SK-N-SH (cell line): ENCODE data around the gene ZMYM5. TPM values are rescaled to one million over a fixed set of nuclear protein-coding genes. Genes with fewer than 3 reads are reported as not detected.
"Not testable (repeated sequence)": the region's sequence is repeated elsewhere in the genome, so short reads cannot be mapped to it uniquely, and the experiment has no call there.

ENCODE experiments used
- CTCF ChIA-PET: fragments of 300-600, 350-600 bp; formaldehyde crosslinking; extraction: SDS; loops from one replicate; lab custom pipeline; 2021; lab: Yijun Ruan, JAX
- POLR2A ChIA-PET: fragments of 350-600 bp; sonication (Branson Sonifier 250); formaldehyde crosslinking; extraction: SDS; loops from one replicate; lab custom pipeline; 2020; ENCODE audit warnings: antibody characterized with exemption, inconsistent platforms; lab: Yijun Ruan, JAX
- DNase-seq: peaks from one replicate; pipeline ENCODE4 v3.0.0; 2012
- H2AFZ ChIP-seq: fragments of 200-600 bp; sonication (generic); 2 replicates; pipeline ENCODE4 v1.8.1; 2016; ENCODE audit warnings: antibody characterized with exemption, mild to moderate bottlenecking, low read depth
- H3F3A ChIP-seq: fragments of 200-600 bp; sonication (generic); replicated peaks from 2 replicates; pipeline ENCODE3; 2016; ENCODE audit warnings: antibody characterized with exemption, mild to moderate bottlenecking; ENCODE audit not compliant: insufficient read depth
- H3K27ac ChIP-seq, 2 experiments: fragments of 200-500 bp in 1 of 2; fragments of 200-600 bp in 1 of 2; sonication (Bioruptor generic) in 1 of 2; sonication (generic), shearing (Covaris generic) in 1 of 2; 2 replicates each; pipeline versions ENCODE4 v1.5.1 to v1.6.1; 2014 to 2016; ENCODE audit warnings: low read depth in 2 of 2, inconsistent platforms in 1 of 2, low read length in 1 of 2, mild to moderate bottlenecking in 1 of 2, mixed read lengths in 1 of 2
- H3K27me3 ChIP-seq: fragments of 200-600 bp; sonication (generic), shearing (Covaris generic); 2 replicates; pipeline ENCODE4 v1.6.1; 2016; ENCODE audit warnings: mixed run types; ENCODE audit not compliant: insufficient read depth
- H3K36me3 ChIP-seq, 2 experiments: fragments of 200-500 bp in 1 of 2; fragments of 200-600 bp in 1 of 2; sonication (Bioruptor generic) in 1 of 2; sonication (generic) in 1 of 2; replicated peaks in 1 of 2; 2 replicates each; pipeline versions ENCODE3 to v1.5.1; 2014 to 2016; ENCODE audit warnings: low read length in 1 of 2, mild to moderate bottlenecking in 1 of 2; ENCODE audit not compliant: insufficient read depth in 2 of 2, control insufficient read depth in 1 of 2
- H3K4me1 ChIP-seq, 2 experiments: fragments of 200-500 bp in 1 of 2; fragments of 200-600 bp in 1 of 2; sonication (Bioruptor generic) in 1 of 2; sonication (generic), shearing (Covaris generic) in 1 of 2; 2 replicates each; pipeline versions ENCODE4 v1.5.1 to v1.6.1; 2014 to 2016; ENCODE audit warnings: low read depth in 1 of 2, low read length in 1 of 2, mixed run types in 1 of 2; ENCODE audit not compliant: insufficient read depth in 2 of 2, control insufficient read depth in 1 of 2
- H3K4me2 ChIP-seq: fragments of 200-600 bp; sonication (generic), shearing (Covaris generic); 2 replicates; pipeline ENCODE4 v1.6.1; 2017; ENCODE audit warnings: mixed run types
- H3K4me3 ChIP-seq, 2 experiments: fragments of 200-500 bp in 1 of 2; fragments of 200-600 bp in 1 of 2; sonication (Bioruptor generic) in 1 of 2; sonication (generic), shearing (Covaris generic) in 1 of 2; 2 replicates each; pipeline versions ENCODE4 v1.5.1 to v1.8.1; 2014 to 2016; ENCODE audit warnings: low read depth in 2 of 2, inconsistent platforms in 1 of 2, low read length in 1 of 2, mild to moderate bottlenecking in 1 of 2, mixed read lengths in 1 of 2, moderate library complexity in 1 of 2
- H3K79me2 ChIP-seq: fragments of 200-600 bp; sonication (generic); 2 replicates; pipeline ENCODE4 v1.8.1; 2017; ENCODE audit warnings: mild to moderate bottlenecking; ENCODE audit not compliant: insufficient read depth
- H3K9ac ChIP-seq: fragments of 200-600 bp; sonication (generic); 2 replicates; pipeline ENCODE4 v1.6.1; 2017; ENCODE audit warnings: mixed run types
- H3K9me2 ChIP-seq: fragments of 200-600 bp; sonication (generic); 2 replicates; pipeline ENCODE4 v1.6.1; 2017; ENCODE audit warnings: mixed run types
- H3K9me3 ChIP-seq: fragments of 200-600 bp; sonication (generic); 2 replicates; pipeline ENCODE4 v1.6.1; 2017; ENCODE audit warnings: mixed run types, mild to moderate bottlenecking, moderate library complexity
- H4K20me1 ChIP-seq: fragments of 200-600 bp; sonication (generic); 2 replicates; pipeline ENCODE4 v1.6.1; 2017; ENCODE audit warnings: mild to moderate bottlenecking, mixed run types; ENCODE audit not compliant: insufficient read depth
- CHD2 ChIP-seq: fragments of 150-350 bp; IDR thresholded peaks from 2 replicates; pipeline ENCODE4 v1.6.1; 2018; ENCODE audit warnings: low read length; ENCODE audit not compliant: partially characterized antibody
- EZH2phosphoT487 ChIP-seq: fragments of 200-600 bp; sonication (generic); IDR thresholded peaks from 2 replicates; pipeline ENCODE4 v1.6.1; 2017; ENCODE audit warnings: low read depth, mixed run types, mild to moderate bottlenecking, antibody characterized with exemption, moderate library complexity, borderline replicate concordance
- FOSL2 ChIP-seq: IDR thresholded peaks from 2 replicates; pipeline ENCODE4 v1.4.0; 2012; ENCODE audit warnings: low read depth, mild to moderate bottlenecking, moderate library complexity, borderline replicate concordance
- GABPA ChIP-seq: IDR thresholded peaks from 2 replicates; pipeline ENCODE4 v1.4.0; 2012; ENCODE audit warnings: low read depth, mild to moderate bottlenecking
- JUND ChIP-seq: IDR thresholded peaks from 2 replicates; pipeline ENCODE4 v1.4.0; 2012
- MAX ChIP-seq: IDR thresholded peaks from 2 replicates; pipeline ENCODE4 v1.4.0; 2012; ENCODE audit warnings: low read depth
- RAD21 ChIP-seq: IDR thresholded peaks from 2 replicates; pipeline ENCODE4 v1.6.1; 2012; ENCODE audit warnings: mild to moderate bottlenecking, low read length
- TAF1 ChIP-seq: IDR thresholded peaks from 2 replicates; pipeline ENCODE4 v1.6.1; 2012; ENCODE audit warnings: low read depth, mild to moderate bottlenecking, low read length, moderate library complexity, borderline replicate concordance
- TCF12 ChIP-seq: IDR thresholded peaks from 2 replicates; pipeline ENCODE4 v1.4.0; 2012
- TEAD4 ChIP-seq: IDR thresholded peaks from 2 replicates; pipeline ENCODE4 v1.4.0; 2012; ENCODE audit warnings: mild to moderate bottlenecking, borderline replicate concordance; ENCODE audit not compliant: insufficient read depth
- WGBS: methylation state at CpG from one replicate; pipeline ENCODE4 v1.1.6; 2017; ENCODE audit warnings: low lambda C conversion rate; 5-methylcytosine and 5-hydroxymethylcytosine counted together
- polyA plus RNA-seq, 3 experiments: library from polyadenylated mRNA; depleted of rRNA; stranded (reverse); fragments of >200 nt; gene quantifications; 2 replicates each; pipeline ENCODE4 v1.2.3, GENCODE V29; 2012
- TF ChIP-seq, protein P1 (sequence below): fragments of 150-350 bp; IDR thresholded peaks from 2 replicates; pipeline ENCODE4 v1.6.1; 2017; ENCODE audit warnings: antibody characterized with exemption, low read length, low read depth, borderline replicate concordance

ZMYM5 gene
- polyA plus RNA-seq, 1 of the 3 experiments (the other 2 are of a cell fraction) = 5.2 TPM

- H3K4me3 ChIP-seq = peak overlapping the region in 1 of 2 experiments; percentile 97; a peak in 2 of 4 replicates
- WGBS = 59% methylated on average over 4 of the region's 4 CpGs
- peak overlapping the region in 1 of 2 experiments; percentile 93; a peak in 2 of 4 replicates for H3K27ac ChIP-seq
- H3K79me2 ChIP-seq = peaks cover 78% of the 10 kb centered on the region
- no peaks in the 10 kb centered on the region for H3K9me2 ChIP-seq
- peak overlapping the region; percentile 93 for H3K4me2 ChIP-seq
- H3K9me3 ChIP-seq = no peaks in the 10 kb centered on the region
- peaks cover 0 to 26% of the 10 kb centered on the region in 2 experiments for H3K36me3 ChIP-seq
- H3F3A ChIP-seq = peaks cover 40% of the 10 kb centered on the region
- TF ChIP-seq JUND = peak; percentile 43; the same call in 1 of the 2 replicates
- TF ChIP-seq TCF12 = no peak
- 0 out of 2 replicates have a peak, but pooled peaks have one; percentile 17 for TF ChIP-seq MAX
- TF ChIP-seq FOSL2 = peak; percentile 63; the same call in 1 of the 2 replicates
- no peak for TF ChIP-seq GABPA
- peaks cover 32% of the 10 kb centered on the region for H4K20me1 ChIP-seq
- H3K4me1 ChIP-seq = peaks cover 14 to 16% of the 10 kb centered on the region in 2 experiments; a peak in 3 of 4 replicates
- peak overlapping the region; percentile 96; the same call in 1 of the 2 replicates for H3K9ac ChIP-seq
- no peaks in the 10 kb centered on the region for H3K27me3 ChIP-seq
- ChIA-PET CTCF (interaction anchor here (1.4 kb wide), 1 partner anchor 99 kb away, joined by 3 read pairs; no protein-coding TSS in a partner anchor), POLR2A (interaction anchor here (0.6 kb wide), 1 partner anchor 42 kb away, joined by 4 read pairs; no protein-coding TSS in a partner anchor)
- no peak overlapping the region for H2AFZ ChIP-seq
- DNase-seq = no peak
Measured at GRCh38 chr13:19860884-19861655, 2.4 kb downstream of the ZMYM5 start.

DNA sequence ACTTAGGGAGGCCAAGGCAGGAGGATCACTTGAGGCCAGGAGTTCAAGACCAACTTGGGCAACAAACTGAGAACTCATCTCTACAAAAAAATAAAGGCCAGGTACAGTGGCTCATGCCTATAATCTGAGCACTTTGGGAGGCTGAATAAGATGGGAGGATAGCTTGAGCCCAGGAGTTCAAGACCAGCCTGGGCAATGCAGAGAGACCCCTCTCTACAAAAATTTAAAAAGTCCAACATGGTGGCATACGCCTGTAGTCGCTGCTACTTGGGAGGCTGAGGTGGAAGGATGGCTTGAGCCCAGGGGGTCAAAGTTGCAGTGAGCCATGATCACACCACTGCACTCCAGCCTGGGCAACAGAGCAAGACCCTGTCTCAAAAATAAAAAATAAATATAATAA is 5.8 kb downstream of the ZMYM5 start:
- H3K4me2 ChIP-seq, H3K9me2 ChIP-seq, H3K9ac ChIP-seq, POLR2A ChIA-PET, H3K27me3 ChIP-seq, H3K9me3 ChIP-seq, H2AFZ ChIP-seq, H3K4me3 ChIP-seq, H3K27ac ChIP-seq, DNase-seq: not testable (repeated sequence)
- CTCF ChIA-PET = interaction anchor here (0.7 kb wide), 1 partner anchor 102 kb away, joined by 3 read pairs; no protein-coding TSS in a partner anchor
- 100% methylated on average over 2 of the region's 2 CpGs for WGBS
- H3K79me2 ChIP-seq = peaks cover 100% of the 10 kb centered on the region
- peaks cover 9 to 12% of the 10 kb centered on the region in 2 experiments; a peak in 3 of 4 replicates for H3K4me1 ChIP-seq
- H3K36me3 ChIP-seq = peaks cover 0 to 38% of the 10 kb centered on the region in 2 experiments
- peaks cover 36% of the 10 kb centered on the region for H4K20me1 ChIP-seq
- peaks cover 35% of the 10 kb centered on the region for H3F3A ChIP-seq

DNA sequence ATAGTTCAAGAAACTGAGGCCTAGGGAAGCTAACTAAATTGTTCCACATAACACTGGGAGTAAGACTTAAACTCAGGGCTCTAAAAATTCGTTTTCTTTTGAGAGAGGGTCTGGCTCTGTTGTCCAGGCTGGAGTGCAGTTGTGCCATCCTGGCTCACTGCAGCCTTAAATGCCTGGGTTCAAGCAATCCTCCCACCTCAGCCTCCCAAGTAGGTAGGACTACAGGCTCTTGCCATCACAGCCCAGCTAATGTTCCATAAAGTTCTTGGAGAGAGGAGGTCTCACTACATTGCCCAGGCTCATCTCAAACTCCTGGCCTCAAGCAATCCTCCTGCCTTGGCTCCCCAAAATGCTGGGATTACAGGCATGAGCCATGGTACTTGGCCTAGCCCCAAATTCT is 10.7 kb downstream of the ZMYM5 start:
- 100% methylated on average over 1 of the region's 1 CpG for WGBS
- POLR2A ChIA-PET = interaction anchor here (1.1 kb wide), 1 partner anchor 107 kb away, joined by 3 read pairs; no protein-coding TSS in a partner anchor

More for the DNA sequence above, 10.7 kb downstream of the ZMYM5 start:
- Histone ChIP-seq H3K4me1 (no peaks in the 10 kb centered on the region), H3K4me3 (no peak overlapping the region), H3K9me3 (no peaks in the 10 kb centered on the region), H3K9me2 (no peaks in the 10 kb centered on the region), H2AFZ (no peak overlapping the region), H3K27me3 (no peaks in the 10 kb centered on the region), H4K20me1 (peaks cover 18% of the 10 kb centered on the region), H3K36me3 (peaks cover 10 to 61% of the 10 kb centered on the region in 2 experiments), H3K79me2 (peaks cover 96% of the 10 kb centered on the region), H3K9ac (no peak overlapping the region), H3K27ac (no peak overlapping the region), H3K4me2 (no peak overlapping the region), H3F3A (peaks cover 23% of the 10 kb centered on the region)
- CTCF ChIA-PET = interaction anchor here (0.9 to 1.0 kb wide), 3 partner anchors 10 to 251 kb away, joined by 3 read pairs; no protein-coding TSS in a partner anchor
- TF ChIP-seq TAF1 (no peak), EZH2phosphoT487 (no peak), RAD21 (no peak), TEAD4 (no peak), CHD2 (no peak)
- TF ChIP-seq, protein P1, sequence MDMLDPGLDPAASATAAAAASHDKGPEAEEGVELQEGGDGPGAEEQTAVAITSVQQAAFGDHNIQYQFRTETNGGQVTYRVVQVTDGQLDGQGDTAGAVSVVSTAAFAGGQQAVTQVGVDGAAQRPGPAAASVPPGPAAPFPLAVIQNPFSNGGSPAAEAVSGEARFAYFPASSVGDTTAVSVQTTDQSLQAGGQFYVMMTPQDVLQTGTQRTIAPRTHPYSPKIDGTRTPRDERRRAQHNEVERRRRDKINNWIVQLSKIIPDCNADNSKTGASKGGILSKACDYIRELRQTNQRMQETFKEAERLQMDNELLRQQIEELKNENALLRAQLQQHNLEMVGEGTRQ = no peak
- DNase-seq = no peak
